GM23338 (cell line): ENCODE results near the gene SETD1B.

Experiments used
- CREB1 ChIP-seq: fragments of 250-450 bp; sonication (Bioruptor Pico); IDR thresholded peaks from 2 replicates; pipeline ENCODE4 v1.5.0; 2020; ENCODE audit warnings: low read depth, mild to moderate bottlenecking, moderate library complexity
- EZH2 ChIP-seq: fragments of 200-600 bp; sonication (generic); IDR thresholded peaks from one replicate; pipeline ENCODE4 v1.8.0; 2017; ENCODE audit warnings: antibody characterized with exemption, mild to moderate bottlenecking, low read depth; ENCODE audit not compliant: unreplicated experiment
- EZH2phosphoT487 ChIP-seq: fragments of 200-600 bp; sonication (generic); IDR thresholded peaks from one replicate; pipeline ENCODE4 v1.8.1; 2018; ENCODE audit warnings: antibody characterized with exemption; ENCODE audit not compliant: unreplicated experiment
- POLR2AphosphoS5 ChIP-seq: IDR thresholded peaks from 2 replicates; pipeline ENCODE4 v1.6.1; 2016; ENCODE audit warnings: antibody characterized with exemption, low read depth
- TF ChIP-seq, protein P1 (sequence below), 2 experiments: fragments of 200-600 bp in 1 of 2; sonication (generic) in 1 of 2; conservative IDR thresholded peaks; 2 replicates each; pipeline versions ENCODE4 v1.5.1 to v1.6.1; 2016 to 2017; ENCODE audit warnings: antibody characterized with exemption in 2 of 2, low read depth in 2 of 2, mild to moderate bottlenecking in 2 of 2, moderate library complexity in 1 of 2
- TF ChIP-seq, protein P2 (sequence below): IDR thresholded peaks from one replicate; pipeline ENCODE4 v1.6.1; 2018; ENCODE audit warnings: antibody characterized with exemption; ENCODE audit not compliant: unreplicated experiment

DNA sequence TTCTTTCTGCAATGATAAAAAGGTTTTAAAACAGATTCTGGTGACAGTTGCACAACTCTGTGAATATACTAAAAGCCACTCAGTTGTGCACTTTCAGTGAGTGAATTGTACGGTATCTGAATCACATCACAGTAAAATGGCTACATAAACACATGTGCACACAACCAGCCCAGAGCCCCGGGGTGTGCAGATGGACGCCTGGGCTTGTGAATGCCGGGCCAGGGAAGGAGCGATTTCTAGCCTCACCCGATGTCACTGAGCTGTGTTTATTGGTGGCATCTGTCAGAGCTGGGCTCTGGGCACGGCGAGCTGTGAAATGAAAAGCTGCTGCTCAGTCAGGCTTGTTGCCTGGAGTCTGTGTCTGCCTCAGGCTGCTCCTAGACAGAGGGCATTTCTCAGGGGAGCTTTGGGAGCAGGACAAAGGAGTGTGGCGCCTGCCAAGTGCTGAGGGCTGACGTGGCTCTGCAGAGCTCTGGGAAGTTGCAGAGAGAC is 36.2 kb upstream of the SETD1B start:
- TF ChIP-seq, protein P1, sequence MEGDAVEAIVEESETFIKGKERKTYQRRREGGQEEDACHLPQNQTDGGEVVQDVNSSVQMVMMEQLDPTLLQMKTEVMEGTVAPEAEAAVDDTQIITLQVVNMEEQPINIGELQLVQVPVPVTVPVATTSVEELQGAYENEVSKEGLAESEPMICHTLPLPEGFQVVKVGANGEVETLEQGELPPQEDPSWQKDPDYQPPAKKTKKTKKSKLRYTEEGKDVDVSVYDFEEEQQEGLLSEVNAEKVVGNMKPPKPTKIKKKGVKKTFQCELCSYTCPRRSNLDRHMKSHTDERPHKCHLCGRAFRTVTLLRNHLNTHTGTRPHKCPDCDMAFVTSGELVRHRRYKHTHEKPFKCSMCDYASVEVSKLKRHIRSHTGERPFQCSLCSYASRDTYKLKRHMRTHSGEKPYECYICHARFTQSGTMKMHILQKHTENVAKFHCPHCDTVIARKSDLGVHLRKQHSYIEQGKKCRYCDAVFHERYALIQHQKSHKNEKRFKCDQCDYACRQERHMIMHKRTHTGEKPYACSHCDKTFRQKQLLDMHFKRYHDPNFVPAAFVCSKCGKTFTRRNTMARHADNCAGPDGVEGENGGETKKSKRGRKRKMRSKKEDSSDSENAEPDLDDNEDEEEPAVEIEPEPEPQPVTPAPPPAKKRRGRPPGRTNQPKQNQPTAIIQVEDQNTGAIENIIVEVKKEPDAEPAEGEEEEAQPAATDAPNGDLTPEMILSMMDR (conservative IDR thresholded peaks at IDR 0.05; ENCODE audit: low read depth in 2 of 2), result no peak
- TF ChIP-seq POLR2AphosphoS5, result no peak
- TF ChIP-seq CREB1, result no peak
- TF ChIP-seq, protein P2, sequence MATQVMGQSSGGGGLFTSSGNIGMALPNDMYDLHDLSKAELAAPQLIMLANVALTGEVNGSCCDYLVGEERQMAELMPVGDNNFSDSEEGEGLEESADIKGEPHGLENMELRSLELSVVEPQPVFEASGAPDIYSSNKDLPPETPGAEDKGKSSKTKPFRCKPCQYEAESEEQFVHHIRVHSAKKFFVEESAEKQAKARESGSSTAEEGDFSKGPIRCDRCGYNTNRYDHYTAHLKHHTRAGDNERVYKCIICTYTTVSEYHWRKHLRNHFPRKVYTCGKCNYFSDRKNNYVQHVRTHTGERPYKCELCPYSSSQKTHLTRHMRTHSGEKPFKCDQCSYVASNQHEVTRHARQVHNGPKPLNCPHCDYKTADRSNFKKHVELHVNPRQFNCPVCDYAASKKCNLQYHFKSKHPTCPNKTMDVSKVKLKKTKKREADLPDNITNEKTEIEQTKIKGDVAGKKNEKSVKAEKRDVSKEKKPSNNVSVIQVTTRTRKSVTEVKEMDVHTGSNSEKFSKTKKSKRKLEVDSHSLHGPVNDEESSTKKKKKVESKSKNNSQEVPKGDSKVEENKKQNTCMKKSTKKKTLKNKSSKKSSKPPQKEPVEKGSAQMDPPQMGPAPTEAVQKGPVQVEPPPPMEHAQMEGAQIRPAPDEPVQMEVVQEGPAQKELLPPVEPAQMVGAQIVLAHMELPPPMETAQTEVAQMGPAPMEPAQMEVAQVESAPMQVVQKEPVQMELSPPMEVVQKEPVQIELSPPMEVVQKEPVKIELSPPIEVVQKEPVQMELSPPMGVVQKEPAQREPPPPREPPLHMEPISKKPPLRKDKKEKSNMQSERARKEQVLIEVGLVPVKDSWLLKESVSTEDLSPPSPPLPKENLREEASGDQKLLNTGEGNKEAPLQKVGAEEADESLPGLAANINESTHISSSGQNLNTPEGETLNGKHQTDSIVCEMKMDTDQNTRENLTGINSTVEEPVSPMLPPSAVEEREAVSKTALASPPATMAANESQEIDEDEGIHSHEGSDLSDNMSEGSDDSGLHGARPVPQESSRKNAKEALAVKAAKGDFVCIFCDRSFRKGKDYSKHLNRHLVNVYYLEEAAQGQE, result no peak
- TF ChIP-seq EZH2, result no peak
- no peak for TF ChIP-seq EZH2phosphoT487
